Measurements from ENCODE around the gene ZNF217. TPM values are rescaled to one million over a fixed set of nuclear protein-coding genes. Genes with fewer than 3 reads are reported as not detected.
"Not testable (repeated sequence)": the region's sequence is repeated elsewhere in the genome, so short reads cannot be mapped to it uniquely, and the experiment has no call there.

The ZNF217 gene
- total RNA-seq, 6 donors from 2014 or later = 18.7 to 38.4 (median 33.9) TPM

- not testable (repeated sequence) for H3K9me3 ChIP-seq; DNase-seq; H3K4me3 ChIP-seq; ATAC-seq (ENCODE audit: low FRiP score in 2 of 2); H3K36me3 ChIP-seq; H3K27me3 ChIP-seq
- peak overlapping the region; percentile 29 to 98 (median 96) for H3K27ac ChIP-seq
- TF ChIP-seq POLR2AphosphoS5 (IDR thresholded peaks at IDR 0.05) = peak in 1 of 2 donors; percentile 10
- WGBS, 2 donors = 30 to 31% methylated on average over 12 of the region's 12 CpGs
- H3K4me1 ChIP-seq = peaks cover 2 to 15% (median 6%) of the 10 kb centered on the region in 4 donors
These were observed 2.8 kb upstream of the ZNF217 start for GRCh38 chr20:53596189-53597001.

GRCh38 chr20:53595742-53596141, 2.1 kb upstream of the ZNF217 start:
- H3K4me1 ChIP-seq = peaks cover 2 to 15% (median 6%) of the 10 kb centered on the region in 4 donors

DNA sequence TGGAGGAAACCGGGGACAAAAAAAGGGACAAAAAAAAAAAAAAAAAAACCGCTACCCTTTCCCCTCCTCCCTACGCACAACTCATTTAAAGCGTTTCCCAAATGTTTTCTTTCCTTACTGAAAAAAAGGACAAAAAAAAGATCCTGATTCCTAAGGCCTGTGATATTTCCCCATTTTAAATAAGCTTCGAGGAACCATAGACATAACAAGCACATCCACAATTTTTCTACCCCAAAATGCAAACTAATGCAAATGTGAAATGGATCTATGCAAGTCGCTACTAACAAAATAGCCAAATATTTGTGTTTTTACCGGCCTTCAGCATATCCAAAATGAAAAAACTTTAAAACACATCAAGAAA, 1.4 kb upstream of the ZNF217 start:
- no peak for DNase-seq
- Histone ChIP-seq H3K4me1 (peaks cover 4 to 18% (median 9%) of the 10 kb centered on the region in 4 donors), H3K4me3 (peak overlapping the region in 3 of 4 donors; percentile 62 to 82 (median 68)), H3K27ac (peak overlapping the region; percentile 94 to 99 (median 98)), H3K9me3 (no peaks in the 10 kb centered on the region), H3K36me3 (no peaks in the 10 kb centered on the region), H3K27me3 (no peaks in the 10 kb centered on the region)
- ATAC-seq (ENCODE audit: low FRiP score in 2 of 2) = no peak
- TF ChIP-seq POLR2AphosphoS5 (IDR thresholded peaks at IDR 0.05) (no peak), EP300 (IDR thresholded peaks at IDR 0.05) (no peak), POLR2A (IDR thresholded peaks at IDR 0.05) (no peak), CTCF (IDR thresholded peaks at IDR 0.05) (no peak)
- 18 to 26% methylated on average over 7 of the region's 7 CpGs for WGBS, 2 donors

More at GRCh38 chr20:53595742-53596141, 2.1 kb upstream of the ZNF217 start:
- peak overlapping the region; percentile 94 to 99 (median 98) for H3K27ac ChIP-seq
- not testable (repeated sequence) for DNase-seq; ATAC-seq (ENCODE audit: low FRiP score in 2 of 2); H3K4me3 ChIP-seq; H3K36me3 ChIP-seq; H3K27me3 ChIP-seq; H3K9me3 ChIP-seq
- WGBS, 2 donors = 31 to 47% methylated on average over 3 of the region's 3 CpGs

GRCh38 chr20:53594068-53595017, 704 bp upstream of the ZNF217 start:
- ATAC-seq (ENCODE audit: low FRiP score in 2 of 2) (peak; percentile 95 to 97), DNase-seq (peak; percentile 94 to 100)
- peaks cover 8 to 23% (median 10%) of the 10 kb centered on the region in 4 donors for H3K4me1 ChIP-seq
- no peaks in the 10 kb centered on the region for H3K27me3 ChIP-seq
- TF ChIP-seq CTCF (IDR thresholded peaks at IDR 0.05) = peak in 3 of 6 experiments; percentile 19 to 41 (median 36)
- TF ChIP-seq EP300 (IDR thresholded peaks at IDR 0.05) = no peak
- peak; percentile 61 to 75 for TF ChIP-seq POLR2AphosphoS5 (IDR thresholded peaks at IDR 0.05)
- TF ChIP-seq POLR2A (IDR thresholded peaks at IDR 0.05) = peak in 3 of 4 donors; percentile 45 to 78 (median 62)
- peak overlapping the region; percentile 98 to 99 (median 98) for H3K27ac ChIP-seq
- WGBS, 2 donors = 0 to 1% methylated on average over 9 to 18 of the region's 110 CpGs
- no peaks in the 10 kb centered on the region for H3K9me3 ChIP-seq
- no peaks in the 10 kb centered on the region for H3K36me3 ChIP-seq
- H3K4me3 ChIP-seq = peak overlapping the region; percentile 60 to 82 (median 65)

- H3K4me1 ChIP-seq = peaks cover 8 to 26% (median 10%) of the 10 kb centered on the region in 4 donors
- no peaks in the 10 kb centered on the region for H3K27me3 ChIP-seq
- WGBS, 2 donors = 2 to 4% methylated on average over 5 to 24 of the region's 47 CpGs
These were observed 610 bp downstream of the ZNF217 start for GRCh38 chr20:53592992-53593465.

More at GRCh38 chr20:53592992-53593465, 610 bp downstream of the ZNF217 start:
- ATAC-seq (ENCODE audit: low FRiP score in 2 of 2) (peak; percentile 6 to 11), DNase-seq (peak in 1 of 2 donors; percentile 89)
- H3K27ac ChIP-seq = peak overlapping the region; percentile 98 to 99 (median 98)
- TF ChIP-seq POLR2AphosphoS5 (IDR thresholded peaks at IDR 0.05) (no peak), POLR2A (IDR thresholded peaks at IDR 0.05) (no peak), CTCF (IDR thresholded peaks at IDR 0.05) (no peak), EP300 (IDR thresholded peaks at IDR 0.05) (no peak)
- peak overlapping the region; percentile 62 to 82 (median 72) for H3K4me3 ChIP-seq
- H3K36me3 ChIP-seq = no peaks in the 10 kb centered on the region
- no peaks in the 10 kb centered on the region for H3K9me3 ChIP-seq

All from upper lobe of left lung (tissue), 6 donors.